Subcutaneous abdominal adipose tissue (tissue), 5 donors: ENCODE data around the gene NPIPB8.
A peak's percentile ranks its signal among the peaks of the same experiment; 100 is the strongest.
"Not testable (repeated sequence)": the region's sequence is repeated elsewhere in the genome, so short reads cannot be mapped to it uniquely, and the experiment has no call there.

ENCODE experiments used
- H3K27ac ChIP-seq: one replicate; pipeline ENCODE4 v1.7.0; 2013; ENCODE audit warnings: low read depth, mild to moderate bottlenecking, inconsistent platforms, low read length, moderate library complexity
- H3K27me3 ChIP-seq, 5 donors: one replicate each; pipeline ENCODE4 v1.7.0; 2013; ENCODE audit warnings: low read length in 5 of 5, inconsistent platforms in 1 of 5; ENCODE audit not compliant: control insufficient read depth in 5 of 5, insufficient read depth in 4 of 5
- H3K36me3 ChIP-seq, 5 donors: one replicate each; pipeline ENCODE4 v1.7.0; 2013; ENCODE audit warnings: low read length in 5 of 5; ENCODE audit not compliant: control insufficient read depth in 5 of 5, insufficient read depth in 5 of 5
- H3K4me1 ChIP-seq, 5 donors: one replicate each; pipeline ENCODE4 v1.7.0; 2013; ENCODE audit warnings: low read length in 5 of 5, mild to moderate bottlenecking in 3 of 5, moderate library complexity in 1 of 5; ENCODE audit not compliant: control insufficient read depth in 5 of 5, insufficient read depth in 5 of 5
- H3K4me3 ChIP-seq, 5 donors: one replicate each; pipeline ENCODE4 v1.7.0; 2013; ENCODE audit warnings: low read length in 5 of 5, low read depth in 1 of 5
- H3K9ac ChIP-seq, 5 donors: one replicate each; pipeline ENCODE4 v1.7.0; 2013; ENCODE audit warnings: low read length in 5 of 5, mild to moderate bottlenecking in 4 of 5, moderate library complexity in 3 of 5
- H3K9me3 ChIP-seq, 5 donors: one replicate each; pipeline ENCODE4 v1.7.0; 2013; ENCODE audit warnings: low read length in 5 of 5; ENCODE audit not compliant: control insufficient read depth in 5 of 5
- donor health status: healthy.
- donor health status: healthy.
- donor health status: healthy.
- donor health status: healthy.
- donor health status: healthy.

NPIPB8 gene

GRCh38 chr16:28613912-28614311 is 24.0 kb upstream of the NPIPB8 start:
- H3K4me1 ChIP-seq: peaks cover 7 to 20% (median 17%) of the 10 kb centered on the region in 5 donors
- not testable (repeated sequence) for H3K27me3 ChIP-seq, H3K27ac ChIP-seq, H3K9me3 ChIP-seq, H3K4me3 ChIP-seq, H3K9ac ChIP-seq, H3K36me3 ChIP-seq

- H3K4me3 ChIP-seq, H3K27ac ChIP-seq, H3K36me3 ChIP-seq, H3K9ac ChIP-seq, H3K9me3 ChIP-seq, H3K27me3 ChIP-seq: not testable (repeated sequence)
- H3K4me1 ChIP-seq: peaks cover 4 to 14% (median 10%) of the 10 kb centered on the region in 5 donors
Measured at GRCh38 chr16:28614561-28614960, 23.3 kb upstream of the NPIPB8 start.

GRCh38 chr16:28615486-28616223 is 22.2 kb upstream of the NPIPB8 start:
- H3K9ac ChIP-seq, H3K4me1 ChIP-seq, H3K36me3 ChIP-seq, H3K4me3 ChIP-seq, H3K9me3 ChIP-seq, H3K27me3 ChIP-seq, H3K27ac ChIP-seq: not testable (repeated sequence)

GRCh38 chr16:28616224-28616577 is 21.7 kb upstream of the NPIPB8 start:
- not testable (repeated sequence) for H3K27me3 ChIP-seq, H3K9ac ChIP-seq, H3K36me3 ChIP-seq, H3K4me1 ChIP-seq, H3K4me3 ChIP-seq, H3K9me3 ChIP-seq, H3K27ac ChIP-seq

- Histone ChIP-seq H3K4me1 (no peaks in the 10 kb centered on the region), H3K4me3 (no peak overlapping the region), H3K36me3 (no peaks in the 10 kb centered on the region), H3K9ac (no peak overlapping the region), H3K27ac (no peak overlapping the region), H3K9me3 (no peaks in the 10 kb centered on the region), H3K27me3 (no peaks in the 10 kb centered on the region)
Measured at GRCh38 chr16:28616636-28617035, 21.2 kb upstream of the NPIPB8 start.

- no peaks in the 10 kb centered on the region for H3K27me3 ChIP-seq
- H3K27ac ChIP-seq: no peak overlapping the region
- no peaks in the 10 kb centered on the region for H3K9me3 ChIP-seq
- H3K4me1 ChIP-seq: peaks cover 0 to 10% (median 3%) of the 10 kb centered on the region in 5 donors
- H3K4me3 ChIP-seq: no peak overlapping the region
- H3K36me3 ChIP-seq: no peaks in the 10 kb centered on the region
- H3K9ac ChIP-seq: no peak overlapping the region
Measured at GRCh38 chr16:28617874-28618273, 20.0 kb upstream of the NPIPB8 start.

- peaks cover 0 to 16% (median 8%) of the 10 kb centered on the region in 5 donors for H3K4me1 ChIP-seq
- not testable (repeated sequence) for H3K9ac ChIP-seq, H3K27me3 ChIP-seq, H3K36me3 ChIP-seq, H3K9me3 ChIP-seq, H3K27ac ChIP-seq, H3K4me3 ChIP-seq
Measured at GRCh38 chr16:28620316-28620715, 17.5 kb upstream of the NPIPB8 start.

- no peak overlapping the region for H3K27ac ChIP-seq
- no peak overlapping the region for H3K4me3 ChIP-seq
- H3K4me1 ChIP-seq: peaks cover 0 to 16% (median 8%) of the 10 kb centered on the region in 5 donors
- no peaks in the 10 kb centered on the region for H3K9me3 ChIP-seq
- no peaks in the 10 kb centered on the region for H3K27me3 ChIP-seq
- H3K36me3 ChIP-seq: no peaks in the 10 kb centered on the region
- no peak overlapping the region for H3K9ac ChIP-seq
Measured at GRCh38 chr16:28621481-28622155, 16.2 kb upstream of the NPIPB8 start.

GRCh38 chr16:28622532-28623171 is 15.2 kb upstream of the NPIPB8 start:
- H3K27me3 ChIP-seq, H3K9me3 ChIP-seq, H3K36me3 ChIP-seq, H3K27ac ChIP-seq: not testable (repeated sequence)
- Histone ChIP-seq H3K4me1 (peaks cover 0 to 16% (median 8%) of the 10 kb centered on the region in 5 donors), H3K4me3 (peak overlapping the region; percentile 44 to 80 (median 63)), H3K9ac (peak overlapping the region in 1 of 5 donors; percentile 25)

GRCh38 chr16:28623172-28623711 is 14.6 kb upstream of the NPIPB8 start:
- Histone ChIP-seq H3K27ac (no peak overlapping the region), H3K27me3 (no peaks in the 10 kb centered on the region), H3K4me3 (peak overlapping the region in 4 of 5 donors; percentile 58 to 80 (median 70)), H3K9me3 (no peaks in the 10 kb centered on the region), H3K36me3 (no peaks in the 10 kb centered on the region), H3K4me1 (peaks cover 0 to 16% (median 8%) of the 10 kb centered on the region in 5 donors), H3K9ac (peak overlapping the region in 1 of 5 donors; percentile 56)
